Measurements from ENCODE around the gene TOM1L2.

- TF ChIP-seq CTCF (conservative IDR thresholded peaks at IDR 0.05; ENCODE audit: low read depth, low read length) (no peak), POLR2A (IDR thresholded peaks at IDR 0.05; ENCODE audit: low read depth, low read length) (no peak), NFE2L2 (IDR thresholded peaks at IDR 0.05; ENCODE audit: low read depth, low read length) (no peak), MAFK (IDR thresholded peaks at IDR 0.05; ENCODE audit: low read depth, low read length) (no peak), SMC3 (IDR thresholded peaks at IDR 0.05; ENCODE audit: low read depth, low read length) (no peak), CEBPB (IDR thresholded peaks at IDR 0.05; ENCODE audit: low read depth, low read length) (no peak), MAZ (IDR thresholded peaks at IDR 0.05; ENCODE audit: borderline replicate concordance, low read depth, low read length) (no peak), USF2 (IDR thresholded peaks at IDR 0.05; ENCODE audit: low read depth, low read length) (no peak), ELK1 (IDR thresholded peaks at IDR 0.05; ENCODE audit: borderline replicate concordance, low read depth, low read length) (no peak), RCOR1 (IDR thresholded peaks at IDR 0.05; ENCODE audit: insufficient replicate concordance, low read length) (no peak), BHLHE40 (IDR thresholded peaks at IDR 0.05; ENCODE audit: low read depth, low read length) (no peak)
Observed at GRCh38 chr17:17993852-17994251, 21.7 kb upstream of the TOM1L2 start.

Data from IMR-90 (cell line).